ENCODE data around the gene CLCA4.

Gene CLCA4

DNA sequence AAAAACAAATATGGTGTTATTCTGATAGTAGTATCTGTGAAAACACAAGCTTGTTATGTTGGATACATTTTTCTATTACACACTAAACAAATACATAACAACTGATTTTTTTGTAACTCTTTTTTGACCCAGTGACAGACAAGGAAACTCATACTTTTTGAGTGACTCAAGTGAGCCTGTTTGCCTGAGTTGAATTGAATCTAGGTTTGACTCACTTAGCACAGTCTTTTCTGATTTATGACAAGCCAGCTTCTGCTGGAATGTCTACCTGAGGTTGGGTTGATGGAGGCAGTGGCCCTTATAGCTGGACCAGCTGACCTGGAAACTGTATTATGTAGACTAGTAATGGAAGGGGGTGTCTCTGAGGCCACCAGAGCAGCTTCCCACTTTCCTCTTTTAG is 4.2 kb upstream of the CLCA4 start:
- H3K4me3 ChIP-seq (ENCODE audit: low read length in 2 of 2), result no peak overlapping the region
- H3K79me1 ChIP-seq (ENCODE audit: low read depth, low read length), result no peaks in the 10 kb centered on the region
- H3K18ac ChIP-seq (ENCODE audit: low read length), result no peak overlapping the region
- no peak overlapping the region for H2BK5ac ChIP-seq (ENCODE audit: low read length)
- H2BK120ac ChIP-seq (ENCODE audit: low read depth, low read length), result no peak overlapping the region
- no peak overlapping the region for H3K27ac ChIP-seq (replicated peaks; ENCODE audit: low read length)
- no peak overlapping the region for H4K8ac ChIP-seq (ENCODE audit: low read depth, low read length)
- no peak overlapping the region for H3K9ac ChIP-seq (ENCODE audit: low read depth, low read length, poor library complexity)
- no peak for DNase-seq (ENCODE audit: low spot score)
- no peaks in the 10 kb centered on the region for H3K27me3 ChIP-seq (ENCODE audit: control insufficient read depth in 3 of 3, insufficient read depth in 3 of 3, low read depth in 1 of 3, low read length in 3 of 3)
- H3K4me2 ChIP-seq (ENCODE audit: insufficient read depth, low read length, poor library complexity, severe bottlenecking), result no peak overlapping the region
- H3K23ac ChIP-seq (ENCODE audit: low read depth, low read length, poor library complexity), result no peak overlapping the region
- no peaks in the 10 kb centered on the region for H3K36me3 ChIP-seq (replicated peaks in 1 of 2; ENCODE audit: control insufficient read depth in 2 of 2, insufficient read depth in 2 of 2, low read length in 2 of 2)
- no peak overlapping the region for H2AK5ac ChIP-seq (ENCODE audit: low read depth, low read length)
- H4K91ac ChIP-seq (ENCODE audit: low read depth, low read length, poor library complexity), result no peak overlapping the region
- no peak overlapping the region for H2AFZ ChIP-seq (ENCODE audit: low read length)
- H2BK15ac ChIP-seq (ENCODE audit: low read length), result no peak overlapping the region
- H2BK12ac ChIP-seq (ENCODE audit: low read length), result no peak overlapping the region
- no peaks in the 10 kb centered on the region for H3K4me1 ChIP-seq (ENCODE audit: control insufficient read depth in 2 of 2, insufficient read depth in 1 of 2, low read depth in 1 of 2, low read length in 2 of 2)
- H3K9me3 ChIP-seq (replicated peaks in 1 of 2; ENCODE audit: control insufficient read depth in 2 of 2, insufficient read depth in 1 of 2, low read depth in 1 of 2, low read length in 2 of 2), result no peaks in the 10 kb centered on the region
- H3K14ac ChIP-seq (ENCODE audit: low read length), result no peak overlapping the region
- H3K4ac ChIP-seq (ENCODE audit: low read length), result no peak overlapping the region

DNA sequence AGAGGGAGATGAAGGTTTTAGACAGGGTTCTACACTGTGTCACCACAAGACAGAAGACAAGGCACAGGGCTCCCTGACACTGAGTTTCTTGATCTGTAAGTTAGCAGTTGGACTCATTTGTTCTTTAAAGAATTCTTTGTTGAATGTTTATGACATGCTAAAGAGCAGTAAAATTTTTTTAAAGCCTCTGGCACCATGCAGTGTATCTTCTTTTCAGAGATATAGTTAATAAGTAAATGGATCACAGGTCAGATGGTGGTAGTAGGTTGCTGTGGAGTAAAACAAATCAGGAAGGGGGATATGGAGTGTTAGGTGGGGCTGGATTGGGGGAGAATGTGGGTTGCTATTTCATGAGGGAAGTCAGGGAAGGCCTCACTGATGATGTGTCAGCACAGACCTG is 2.0 kb downstream of the CLCA4 start:
- Histone ChIP-seq H2BK15ac (ENCODE audit: low read length) (no peak overlapping the region), H3K4ac (ENCODE audit: low read length) (no peak overlapping the region), H3K23ac (ENCODE audit: low read depth, low read length, poor library complexity) (no peak overlapping the region), H3K27ac (replicated peaks; ENCODE audit: low read length) (no peak overlapping the region), H2BK120ac (ENCODE audit: low read depth, low read length) (no peak overlapping the region), H3K4me1 (ENCODE audit: control insufficient read depth in 2 of 2, insufficient read depth in 1 of 2, low read depth in 1 of 2, low read length in 2 of 2) (no peaks in the 10 kb centered on the region), H3K14ac (ENCODE audit: low read length) (no peak overlapping the region), H3K27me3 (ENCODE audit: control insufficient read depth in 3 of 3, insufficient read depth in 3 of 3, low read depth in 1 of 3, low read length in 3 of 3) (no peaks in the 10 kb centered on the region), H3K36me3 (replicated peaks in 1 of 2; ENCODE audit: control insufficient read depth in 2 of 2, insufficient read depth in 2 of 2, low read length in 2 of 2) (no peaks in the 10 kb centered on the region), H3K79me1 (ENCODE audit: low read depth, low read length) (no peaks in the 10 kb centered on the region), H3K9me3 (replicated peaks in 1 of 2; ENCODE audit: control insufficient read depth in 2 of 2, insufficient read depth in 1 of 2, low read depth in 1 of 2, low read length in 2 of 2) (peaks cover 0 to 2% of the 10 kb centered on the region in 2 donors), H4K8ac (ENCODE audit: low read depth, low read length) (no peak overlapping the region), H4K91ac (ENCODE audit: low read depth, low read length, poor library complexity) (no peak overlapping the region), H3K4me2 (ENCODE audit: insufficient read depth, low read length, poor library complexity, severe bottlenecking) (no peak overlapping the region), H3K9ac (ENCODE audit: low read depth, low read length, poor library complexity) (no peak overlapping the region), H2BK12ac (ENCODE audit: low read length) (no peak overlapping the region), H2BK5ac (ENCODE audit: low read length) (no peak overlapping the region), H3K18ac (ENCODE audit: low read length) (no peak overlapping the region), H2AK5ac (ENCODE audit: low read depth, low read length) (no peak overlapping the region), H2AFZ (ENCODE audit: low read length) (no peak overlapping the region), H3K4me3 (ENCODE audit: low read length in 2 of 2) (no peak overlapping the region)
- DNase-seq (ENCODE audit: low spot score), result no peak

DNA sequence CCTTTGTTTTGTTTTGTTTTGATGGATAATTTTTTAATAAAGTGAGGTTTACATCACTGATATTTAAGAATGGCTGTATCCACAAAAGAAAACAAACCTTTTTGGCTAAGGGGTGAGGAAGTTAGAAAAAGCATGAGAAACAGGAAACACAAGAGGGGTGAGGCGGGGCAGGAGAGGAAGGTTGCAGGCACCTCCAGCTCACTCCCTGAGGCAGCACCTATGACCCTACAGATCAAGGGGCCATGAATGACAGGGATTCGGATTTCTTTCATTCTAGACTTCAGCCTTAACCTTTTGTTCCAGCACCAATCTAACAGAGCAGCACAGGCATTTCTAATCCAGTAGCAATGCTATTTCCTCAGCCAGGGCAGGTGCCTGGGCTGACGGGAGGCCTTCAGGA is 4.4 kb downstream of the CLCA4 start:
- H3K4ac ChIP-seq (ENCODE audit: low read length), result no peak overlapping the region
- no peak overlapping the region for H4K8ac ChIP-seq (ENCODE audit: low read depth, low read length)
- no peak overlapping the region for H3K18ac ChIP-seq (ENCODE audit: low read length)
- no peak overlapping the region for H3K27ac ChIP-seq (replicated peaks; ENCODE audit: low read length)
- no peak overlapping the region for H3K4me2 ChIP-seq (ENCODE audit: insufficient read depth, low read length, poor library complexity, severe bottlenecking)
- H3K9ac ChIP-seq (ENCODE audit: low read depth, low read length, poor library complexity), result no peak overlapping the region
- DNase-seq (ENCODE audit: low spot score), result no peak
- H2BK12ac ChIP-seq (ENCODE audit: low read length), result no peak overlapping the region
- no peaks in the 10 kb centered on the region for H3K4me1 ChIP-seq (ENCODE audit: control insufficient read depth in 2 of 2, insufficient read depth in 1 of 2, low read depth in 1 of 2, low read length in 2 of 2)
- no peak overlapping the region for H3K23ac ChIP-seq (ENCODE audit: low read depth, low read length, poor library complexity)
- H3K14ac ChIP-seq (ENCODE audit: low read length), result no peak overlapping the region
- no peak overlapping the region for H2AK5ac ChIP-seq (ENCODE audit: low read depth, low read length)
- no peaks in the 10 kb centered on the region for H3K36me3 ChIP-seq (replicated peaks in 1 of 2; ENCODE audit: control insufficient read depth in 2 of 2, insufficient read depth in 2 of 2, low read length in 2 of 2)
- no peak overlapping the region for H2BK15ac ChIP-seq (ENCODE audit: low read length)
- no peak overlapping the region for H2AFZ ChIP-seq (ENCODE audit: low read length)
- H3K4me3 ChIP-seq (ENCODE audit: low read length in 2 of 2), result no peak overlapping the region
- no peak overlapping the region for H4K91ac ChIP-seq (ENCODE audit: low read depth, low read length, poor library complexity)
- H3K79me1 ChIP-seq (ENCODE audit: low read depth, low read length), result no peaks in the 10 kb centered on the region
- no peak overlapping the region for H2BK5ac ChIP-seq (ENCODE audit: low read length)
- no CpG with 5 or more reads among the region's 3 CpGs for WGBS, 2 donors (ENCODE audit: extremely low coverage in 2 of 2, insufficient read length in 2 of 2, insufficient replicate concordance in 1 of 2)
- H3K27me3 ChIP-seq (ENCODE audit: control insufficient read depth in 3 of 3, insufficient read depth in 3 of 3, low read depth in 1 of 3, low read length in 3 of 3), result no peaks in the 10 kb centered on the region
- H3K9me3 ChIP-seq (replicated peaks in 1 of 2; ENCODE audit: control insufficient read depth in 2 of 2, insufficient read depth in 1 of 2, low read depth in 1 of 2, low read length in 2 of 2), result peaks cover 0 to 2% of the 10 kb centered on the region in 2 donors
- H2BK120ac ChIP-seq (ENCODE audit: low read depth, low read length), result no peak overlapping the region

DNA sequence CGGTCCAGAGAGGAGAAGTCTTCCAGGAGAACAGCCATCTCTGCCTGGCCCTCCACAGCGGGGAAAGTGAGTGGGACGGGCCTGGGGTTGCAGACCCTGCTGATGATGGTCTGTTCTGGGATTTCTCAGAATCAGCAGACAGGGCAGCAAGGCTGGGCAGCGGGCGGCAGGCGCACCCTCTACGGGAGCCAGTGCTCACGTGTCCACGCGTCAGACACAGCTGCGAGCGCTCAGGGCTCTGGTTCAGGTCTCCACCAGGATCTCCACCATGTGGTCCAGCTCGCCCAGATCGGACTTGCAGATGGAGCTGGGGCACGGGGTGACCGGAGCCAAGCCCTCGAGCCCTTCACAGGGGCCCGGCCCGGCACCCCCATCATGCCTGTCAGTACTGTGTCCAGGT is 5.5 kb downstream of the CLCA4 start:
- H3K4ac ChIP-seq (ENCODE audit: low read length), result no peak overlapping the region
- H4K8ac ChIP-seq (ENCODE audit: low read depth, low read length), result no peak overlapping the region
- H3K4me2 ChIP-seq (ENCODE audit: insufficient read depth, low read length, poor library complexity, severe bottlenecking), result no peak overlapping the region
- H3K27ac ChIP-seq (replicated peaks; ENCODE audit: low read length), result no peak overlapping the region
- H3K27me3 ChIP-seq (ENCODE audit: control insufficient read depth in 3 of 3, insufficient read depth in 3 of 3, low read depth in 1 of 3, low read length in 3 of 3), result no peaks in the 10 kb centered on the region
- peaks cover 0 to 2% of the 10 kb centered on the region in 2 donors for H3K9me3 ChIP-seq (replicated peaks in 1 of 2; ENCODE audit: control insufficient read depth in 2 of 2, insufficient read depth in 1 of 2, low read depth in 1 of 2, low read length in 2 of 2)
- no peaks in the 10 kb centered on the region for H3K4me1 ChIP-seq (ENCODE audit: control insufficient read depth in 2 of 2, insufficient read depth in 1 of 2, low read depth in 1 of 2, low read length in 2 of 2)
- no peak overlapping the region for H3K23ac ChIP-seq (ENCODE audit: low read depth, low read length, poor library complexity)
- H3K18ac ChIP-seq (ENCODE audit: low read length), result peak overlapping the region; percentile 64
- no peak overlapping the region for H4K91ac ChIP-seq (ENCODE audit: low read depth, low read length, poor library complexity)
- no peak overlapping the region for H2AK5ac ChIP-seq (ENCODE audit: low read depth, low read length)
- no CpG with 5 or more reads among the region's 19 CpGs for WGBS, 2 donors (ENCODE audit: extremely low coverage in 2 of 2, insufficient read length in 2 of 2, insufficient replicate concordance in 1 of 2)
- no peak overlapping the region for H2BK120ac ChIP-seq (ENCODE audit: low read depth, low read length)
- peak overlapping the region; percentile 90 for H2BK12ac ChIP-seq (ENCODE audit: low read length)
- no peaks in the 10 kb centered on the region for H3K36me3 ChIP-seq (replicated peaks in 1 of 2; ENCODE audit: control insufficient read depth in 2 of 2, insufficient read depth in 2 of 2, low read length in 2 of 2)
- H3K9ac ChIP-seq (ENCODE audit: low read depth, low read length, poor library complexity), result peak overlapping the region; percentile 21
- no peaks in the 10 kb centered on the region for H3K79me1 ChIP-seq (ENCODE audit: low read depth, low read length)
- no peak overlapping the region for H2BK5ac ChIP-seq (ENCODE audit: low read length)
- no peak overlapping the region for H3K14ac ChIP-seq (ENCODE audit: low read length)
- DNase-seq (ENCODE audit: low spot score), result no peak
- H3K4me3 ChIP-seq (ENCODE audit: low read length in 2 of 2), result no peak overlapping the region
- H2BK15ac ChIP-seq (ENCODE audit: low read length), result no peak overlapping the region
- no peak overlapping the region for H2AFZ ChIP-seq (ENCODE audit: low read length)
